Caco-2 (cell line): ENCODE measurements around the gene MMS22L. TPM values are rescaled to one million over a fixed set of nuclear protein-coding genes. Genes with fewer than 3 reads are reported as not detected.

Experiments
- BruUV-seq: library from RNA; stranded (reverse); fragments of 400-500 nt; replicated peaks from 2 replicates; lab custom pipeline; 2021; lab: Mats Ljungman, UMichigan
- CTCF ChIA-PET: fragments of 300-600 bp; sonication (Branson Sonifier 250); formaldehyde crosslinking; loops from one replicate; lab custom pipeline; 2022; ENCODE audit warnings: antibody characterized with exemption; lab: Charles Lee
- POLR2A ChIA-PET: fragments of 300-600 bp; sonication (Branson Sonifier 250); formaldehyde crosslinking; loops from one replicate; lab custom pipeline; 2022; ENCODE audit warnings: antibody characterized with exemption; lab: Charles Lee
- DNase-seq, 2 experiments: peaks; one replicate each; pipeline versions ENCODE4 v3.0.0 to v3.0.0-alpha.2; 2020 to 2022
- H3K27me3 ChIP-seq: replicated peaks from 2 replicates; pipeline ENCODE4 v1.6.0; 2011; ENCODE audit warnings: low read length; ENCODE audit not compliant: control insufficient read depth, insufficient read depth
- H3K36me3 ChIP-seq: 2 replicates; pipeline ENCODE4 v1.5.1; 2011; ENCODE audit warnings: low read length; ENCODE audit not compliant: control insufficient read depth, insufficient read depth
- H3K4me1 ChIP-seq: fragments of 250-450 bp; sonication (Bioruptor Pico); 2 replicates; pipeline ENCODE4 v1.5.1; 2020; ENCODE audit warnings: mild to moderate bottlenecking
- H3K4me3 ChIP-seq: 2 replicates; pipeline ENCODE4 v1.5.1; 2011; ENCODE audit warnings: low read depth, mild to moderate bottlenecking, control low read depth, low read length
- H3K9me3 ChIP-seq: fragments of 250-450 bp; sonication (Bioruptor Pico); 2 replicates; pipeline ENCODE4 v1.5.1; 2020; ENCODE audit warnings: mild to moderate bottlenecking, moderate library complexity
- H3K27ac Mint-ChIP-seq: one replicate; pipeline ENCODE4 v1.8.0; 2022; ENCODE audit warnings: mixed read lengths; ENCODE audit not compliant: unreplicated experiment
- H3K27me3 Mint-ChIP-seq: one replicate; pipeline ENCODE4 v1.8.0; 2022; ENCODE audit warnings: mixed read lengths; ENCODE audit not compliant: insufficient read depth, unreplicated experiment
- H3K36me3 Mint-ChIP-seq: one replicate; pipeline ENCODE4 v1.8.0; 2022; ENCODE audit warnings: mild to moderate bottlenecking, mixed read lengths; ENCODE audit not compliant: insufficient read depth, unreplicated experiment
- H3K4me1 Mint-ChIP-seq: one replicate; pipeline ENCODE4 v1.8.0; 2022; ENCODE audit warnings: low read depth, mixed read lengths; ENCODE audit not compliant: unreplicated experiment
- H3K4me3 Mint-ChIP-seq: one replicate; pipeline ENCODE4 v1.8.0; 2022; ENCODE audit warnings: mild to moderate bottlenecking, moderate library complexity, mixed read lengths; ENCODE audit not compliant: unreplicated experiment
- H3K9me3 Mint-ChIP-seq: one replicate; pipeline ENCODE4 v1.8.0; 2022; ENCODE audit warnings: mixed read lengths; ENCODE audit not compliant: unreplicated experiment
- CTCF ChIP-seq, 2 experiments: fragments of 200-600 bp in 1 of 2; IDR thresholded peaks; 1 replicate in 1 of 2; 2 replicates in 1 of 2; pipeline versions ENCODE4 v1.5.1 to v1.8.0; 2011 to 2022; ENCODE audit warnings: antibody characterized with exemption in 1 of 2, control low read depth in 1 of 2, inconsistent platforms in 1 of 2, low read depth in 1 of 2, low read length in 1 of 2, mild to moderate bottlenecking in 1 of 2, moderate library complexity in 1 of 2; ENCODE audit not compliant: insufficient read depth in 1 of 2, severe bottlenecking in 1 of 2, unreplicated experiment in 1 of 2
- intact Hi-C: fragments of 100-400 bp; cut with micrococcal nuclease; formaldehyde crosslinking; loops from one replicate; pipeline ENCODE4 v1.10.0; 2022; ENCODE audit not compliant: unreplicated experiment
- total RNA-seq: library from RNA; stranded (reverse); gene quantifications from 2 replicates; pipeline ENCODE4 v1.2.3, GENCODE V29; 2022

Gene MMS22L
- total RNA-seq, 1 experiment from 2014 or later = 32.1 TPM

DNA sequence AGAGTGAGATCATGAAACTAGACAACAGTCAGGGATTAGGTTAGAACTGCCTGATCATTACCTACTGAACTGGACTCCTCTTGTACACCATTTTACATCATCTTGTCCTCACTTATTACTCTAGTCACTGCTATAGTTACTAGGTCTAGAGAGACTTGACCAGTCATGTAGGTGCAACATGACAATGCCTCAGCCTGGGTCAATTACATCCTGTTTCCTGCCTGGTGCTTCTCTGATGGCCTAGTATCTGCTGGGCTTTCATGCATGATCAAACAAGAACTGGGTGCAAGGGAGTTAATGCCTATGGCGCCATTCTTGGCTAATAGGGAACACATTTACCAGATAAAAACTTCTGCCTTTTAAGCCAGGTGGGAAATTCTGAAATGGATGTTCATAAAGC lies 39.2 kb upstream of the MMS22L start:
- no peaks in the 10 kb centered on the region for H3K4me1 ChIP-seq
- Mint-ChIP-seq H3K27me3 (no peaks in the 10 kb centered on the region), H3K36me3 (no peaks in the 10 kb centered on the region), H3K4me3 (no peak overlapping the region), H3K9me3 (no peaks in the 10 kb centered on the region), H3K27ac (no peak overlapping the region), H3K4me1 (no peaks in the 10 kb centered on the region)
- ChIA-PET CTCF (no interaction called here), POLR2A (no interaction called here)
- H3K4me3 ChIP-seq = no peak overlapping the region
- no TSS peak for BruUV-seq
- no peak for TF ChIP-seq CTCF (IDR thresholded peaks at IDR 0.05; ENCODE audit: insufficient read depth in 1 of 2, low read depth in 1 of 2, low read length in 1 of 2, severe bottlenecking in 1 of 2, unreplicated experiment in 1 of 2)
- no peaks in the 10 kb centered on the region for H3K36me3 ChIP-seq
- DNase-seq = no peak
- intact Hi-C loops = no loop called here
- no peaks in the 10 kb centered on the region for H3K27me3 ChIP-seq
- H3K9me3 ChIP-seq = no peaks in the 10 kb centered on the region

DNA sequence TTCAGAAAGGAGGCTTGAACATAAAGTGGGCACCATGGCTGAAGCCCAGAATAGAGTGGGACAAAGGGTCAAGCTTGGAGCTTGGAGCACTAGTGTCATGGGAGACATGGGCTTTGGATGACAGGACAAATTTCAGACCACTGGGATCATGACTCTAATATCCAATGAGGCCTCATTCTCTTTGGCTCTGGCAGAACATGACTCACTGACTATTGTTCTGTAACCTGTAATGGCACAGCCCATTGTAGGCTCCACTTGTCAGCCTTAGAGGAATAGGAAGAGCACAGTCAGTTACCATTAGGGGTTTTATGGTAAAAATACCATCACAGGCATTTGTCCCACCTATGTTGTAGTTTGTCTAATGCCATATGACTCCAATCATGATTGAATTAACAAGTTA lies 34.0 kb upstream of the MMS22L start:
- POLR2A ChIA-PET = no interaction called here
- CTCF ChIA-PET = no interaction called here
- BruUV-seq = no TSS peak
- DNase-seq = no peak
- Mint-ChIP-seq H3K9me3 (no peaks in the 10 kb centered on the region), H3K27ac (no peak overlapping the region), H3K4me1 (no peaks in the 10 kb centered on the region), H3K36me3 (no peaks in the 10 kb centered on the region), H3K27me3 (no peaks in the 10 kb centered on the region), H3K4me3 (no peak overlapping the region)
- H3K4me1 ChIP-seq = no peaks in the 10 kb centered on the region
- no peaks in the 10 kb centered on the region for H3K9me3 ChIP-seq
- TF ChIP-seq CTCF (IDR thresholded peaks at IDR 0.05; ENCODE audit: insufficient read depth in 1 of 2, low read depth in 1 of 2, low read length in 1 of 2, severe bottlenecking in 1 of 2, unreplicated experiment in 1 of 2) = no peak
- intact Hi-C loops = no loop called here
- no peak overlapping the region for H3K4me3 ChIP-seq
- H3K27me3 ChIP-seq = no peaks in the 10 kb centered on the region
- no peaks in the 10 kb centered on the region for H3K36me3 ChIP-seq

- intact Hi-C loops = no loop called here
- Mint-ChIP-seq H3K4me1 (no peaks in the 10 kb centered on the region), H3K9me3 (no peaks in the 10 kb centered on the region), H3K27ac (no peak overlapping the region), H3K36me3 (no peaks in the 10 kb centered on the region), H3K4me3 (no peak overlapping the region), H3K27me3 (no peaks in the 10 kb centered on the region)
- Histone ChIP-seq H3K9me3 (no peaks in the 10 kb centered on the region), H3K4me3 (no peak overlapping the region), H3K4me1 (no peaks in the 10 kb centered on the region), H3K36me3 (no peaks in the 10 kb centered on the region), H3K27me3 (no peaks in the 10 kb centered on the region)
- ChIA-PET POLR2A (no interaction called here), CTCF (no interaction called here)
- no peak for DNase-seq
- no TSS peak for BruUV-seq
- TF ChIP-seq CTCF (IDR thresholded peaks at IDR 0.05; ENCODE audit: insufficient read depth in 1 of 2, low read depth in 1 of 2, low read length in 1 of 2, severe bottlenecking in 1 of 2, unreplicated experiment in 1 of 2) = no peak
These were observed 29.2 kb upstream of the MMS22L start for GRCh38 chr6:97312241-97312640.
